IgD-negative memory B cell (primary cell): ENCODE data around the gene SBSN. TPM values are rescaled to one million over a fixed set of nuclear protein-coding genes. Genes with fewer than 3 reads are reported as not detected.

Experiments
- H3K27ac Mint-ChIP-seq, 3 donors: one replicate each; pipeline ENCODE4 v1.8.0; 2020 to 2022; ENCODE audit warnings: mild to moderate bottlenecking in 3 of 3, mixed read lengths in 3 of 3, moderate library complexity in 1 of 3
- H3K27me3 Mint-ChIP-seq: one replicate; pipeline ENCODE4 v1.8.0; 2021; ENCODE audit warnings: mixed read lengths
- H3K36me3 Mint-ChIP-seq: one replicate; pipeline ENCODE4 v1.8.0; 2020; ENCODE audit warnings: mild to moderate bottlenecking, mixed read lengths
- H3K4me1 Mint-ChIP-seq, 3 donors: one replicate each; pipeline ENCODE4 v1.8.0; 2020 to 2022; ENCODE audit warnings: mixed read lengths in 3 of 3, mild to moderate bottlenecking in 1 of 3
- H3K4me3 Mint-ChIP-seq, 4 donors: one replicate each; pipeline ENCODE4 v1.8.0; 2020 to 2022; ENCODE audit warnings: mild to moderate bottlenecking in 4 of 4, mixed read lengths in 4 of 4, moderate library complexity in 3 of 4
- H3K9me3 Mint-ChIP-seq, 3 donors: one replicate each; pipeline ENCODE4 v1.8.0; 2020 to 2021; ENCODE audit warnings: mixed read lengths in 3 of 3, mild to moderate bottlenecking in 1 of 3
- polyA plus RNA-seq: library from polyadenylated mRNA; unstranded; fragments of 300-500 nt; fragmentation: Illumina TruSeq; gene quantifications from one replicate; pipeline ENCODE4 v1.2.3, GENCODE V29; 2021

Gene SBSN, protein sequence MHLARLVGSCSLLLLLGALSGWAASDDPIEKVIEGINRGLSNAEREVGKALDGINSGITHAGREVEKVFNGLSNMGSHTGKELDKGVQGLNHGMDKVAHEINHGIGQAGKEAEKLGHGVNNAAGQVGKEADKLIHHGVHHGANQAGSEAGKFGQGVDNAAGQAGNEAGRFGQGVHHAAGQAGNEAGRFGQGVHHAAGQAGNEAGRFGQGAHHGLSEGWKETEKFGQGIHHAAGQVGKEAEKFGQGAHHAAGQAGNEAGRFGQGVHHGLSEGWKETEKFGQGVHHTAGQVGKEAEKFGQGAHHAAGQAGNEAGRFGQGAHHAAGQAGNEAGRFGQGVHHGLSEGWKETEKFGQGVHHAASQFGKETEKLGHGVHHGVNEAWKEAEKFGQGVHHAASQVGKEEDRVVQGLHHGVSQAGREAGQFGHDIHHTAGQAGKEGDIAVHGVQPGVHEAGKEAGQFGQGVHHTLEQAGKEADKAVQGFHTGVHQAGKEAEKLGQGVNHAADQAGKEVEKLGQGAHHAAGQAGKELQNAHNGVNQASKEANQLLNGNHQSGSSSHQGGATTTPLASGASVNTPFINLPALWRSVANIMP
- not detected for polyA plus RNA-seq

DNA sequence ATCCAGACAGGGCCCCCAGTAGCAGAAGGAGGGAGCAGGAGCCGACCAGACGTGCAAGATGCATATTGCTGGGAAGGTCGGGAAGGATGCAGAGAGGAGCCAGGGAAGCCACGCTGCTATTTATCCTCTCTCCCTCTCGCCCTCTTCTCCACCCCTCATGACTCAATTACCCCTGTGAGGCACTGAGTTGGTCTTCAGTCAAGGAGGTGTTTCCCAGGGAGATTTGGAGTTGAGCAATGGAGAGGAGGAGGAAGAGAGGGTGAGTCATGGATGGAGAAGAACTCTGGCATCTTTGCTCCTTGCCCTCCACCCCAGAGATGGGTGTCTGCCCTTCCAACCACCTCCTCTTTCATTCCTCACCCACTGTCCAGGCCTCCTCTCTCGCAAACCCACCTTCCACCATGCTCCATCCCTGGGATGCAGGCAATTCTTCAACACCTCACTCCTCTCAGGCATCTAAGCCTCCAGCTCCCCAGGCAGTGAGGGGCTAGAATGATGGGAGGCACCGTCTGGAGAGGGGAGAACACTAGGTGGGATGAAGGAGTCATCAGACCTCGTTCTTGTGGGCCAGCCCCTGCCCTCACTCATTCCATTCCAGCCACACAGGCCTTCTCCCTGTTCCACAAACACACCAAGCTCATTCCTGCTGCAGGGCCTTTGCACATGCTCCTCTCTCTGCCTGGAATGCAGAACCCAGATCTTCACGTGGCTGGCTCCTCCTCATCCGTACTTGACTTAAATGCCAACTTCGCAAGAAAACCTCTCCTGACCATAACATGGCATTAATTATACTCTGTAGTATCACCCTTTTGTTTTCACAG is at the start of gene SBSN:
SBSN (minus strand) TSS at position 94 of the 821 bp plus-strand sequence; CDS start at position 64, 30 bp downstream.
- H3K27ac Mint-ChIP-seq = peak within 1 kb of the TSS in 1 of 3 donors; percentile 31
- peaks cover 2 to 6% (median 4%) of the 10 kb centered on the region in 3 donors for H3K4me1 Mint-ChIP-seq
- peaks cover 41% of the 10 kb centered on the region for H3K27me3 Mint-ChIP-seq
- H3K36me3 Mint-ChIP-seq = no peaks in the 10 kb centered on the region
- H3K9me3 Mint-ChIP-seq = no peaks in the 10 kb centered on the region
- H3K4me3 Mint-ChIP-seq = no peak within 1 kb of the TSS

DNA sequence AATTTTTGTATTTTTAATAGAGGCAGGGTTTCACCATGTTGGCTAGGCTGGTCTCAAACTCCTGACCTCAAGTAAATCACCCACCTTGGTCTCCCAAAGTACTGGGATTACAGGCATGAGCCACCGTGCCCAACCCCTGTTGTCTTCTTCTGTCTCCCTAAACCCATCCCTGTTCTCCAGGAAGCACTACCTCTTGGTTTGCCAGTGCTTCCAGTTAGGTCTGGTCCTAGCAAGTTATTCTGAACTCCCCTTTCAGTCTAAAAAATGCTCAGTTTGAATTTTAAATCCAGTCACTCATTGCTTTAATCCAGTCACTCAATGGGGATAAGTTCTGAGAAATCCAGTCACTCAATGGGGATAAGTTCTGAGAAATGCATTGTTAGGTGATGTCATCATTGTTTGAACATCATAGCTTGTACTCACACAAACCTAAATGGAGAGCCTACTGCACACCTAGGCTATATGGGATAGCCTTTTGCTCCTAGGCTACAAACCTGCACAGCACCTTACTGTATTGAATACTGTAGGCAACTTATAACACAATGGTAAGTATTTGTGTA is 43.4 kb upstream of the SBSN start:
- Mint-ChIP-seq H3K4me1 (no peaks in the 10 kb centered on the region), H3K27ac (no peak overlapping the region), H3K4me3 (no peak overlapping the region), H3K27me3 (peaks cover 28% of the 10 kb centered on the region), H3K36me3 (no peaks in the 10 kb centered on the region), H3K9me3 (peaks cover 5 to 18% (median 15%) of the 10 kb centered on the region in 3 donors)

DNA sequence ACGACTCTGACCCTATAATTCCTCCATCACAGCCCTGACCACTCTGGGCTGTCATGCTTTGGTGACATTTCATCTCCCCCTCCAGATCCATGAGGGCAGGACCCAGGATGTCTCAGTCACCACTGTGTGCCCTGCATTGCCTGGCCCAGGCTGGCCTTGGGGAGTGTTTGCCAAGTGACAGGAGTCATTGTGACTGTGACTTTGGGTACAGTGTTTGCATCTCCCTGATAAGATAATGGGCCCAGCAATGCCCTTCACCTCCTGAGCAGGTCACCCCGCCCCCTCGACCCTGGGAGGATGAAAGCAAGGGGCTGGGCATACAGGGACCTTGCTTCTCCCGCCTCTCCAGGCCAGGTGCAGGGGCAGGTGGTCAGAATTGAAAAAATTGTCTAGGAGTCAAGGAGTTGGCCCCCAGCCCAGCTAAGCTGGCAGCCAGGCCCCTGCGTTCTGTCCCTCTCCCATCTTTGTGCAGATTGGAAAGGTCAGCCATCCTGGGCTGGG is 41.2 kb upstream of the SBSN start:
- H3K9me3 Mint-ChIP-seq = peaks cover 0 to 5% (median 1%) of the 10 kb centered on the region in 3 donors
- no peak overlapping the region for H3K27ac Mint-ChIP-seq
- H3K4me1 Mint-ChIP-seq = no peaks in the 10 kb centered on the region
- H3K27me3 Mint-ChIP-seq = peaks cover 27% of the 10 kb centered on the region
- H3K4me3 Mint-ChIP-seq = no peak overlapping the region
- no peaks in the 10 kb centered on the region for H3K36me3 Mint-ChIP-seq

DNA sequence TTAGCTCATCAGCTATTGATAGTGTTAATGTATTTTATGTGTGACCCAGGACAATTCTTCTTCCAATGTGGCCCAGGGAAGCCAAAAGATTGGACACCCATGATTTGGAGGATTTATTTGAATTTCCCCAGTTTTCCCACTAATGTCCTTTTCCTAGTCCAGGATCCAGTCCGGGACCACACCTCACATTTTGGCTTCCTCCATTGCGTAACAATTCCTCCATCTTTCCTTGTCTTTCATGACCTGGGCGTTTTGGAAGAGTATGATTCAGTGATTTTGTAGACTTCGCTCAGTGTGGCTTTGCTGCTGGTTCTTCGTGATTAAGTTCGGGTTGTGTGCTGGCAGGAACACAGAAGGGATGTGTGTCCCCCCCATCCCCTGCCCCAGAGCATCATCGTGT is 38.6 kb upstream of the SBSN start:
- Mint-ChIP-seq H3K4me3 (no peak overlapping the region), H3K36me3 (no peaks in the 10 kb centered on the region), H3K9me3 (peaks cover 0 to 1% (median 0%) of the 10 kb centered on the region in 3 donors), H3K27ac (no peak overlapping the region), H3K4me1 (no peaks in the 10 kb centered on the region), H3K27me3 (peaks cover 34% of the 10 kb centered on the region)

DNA sequence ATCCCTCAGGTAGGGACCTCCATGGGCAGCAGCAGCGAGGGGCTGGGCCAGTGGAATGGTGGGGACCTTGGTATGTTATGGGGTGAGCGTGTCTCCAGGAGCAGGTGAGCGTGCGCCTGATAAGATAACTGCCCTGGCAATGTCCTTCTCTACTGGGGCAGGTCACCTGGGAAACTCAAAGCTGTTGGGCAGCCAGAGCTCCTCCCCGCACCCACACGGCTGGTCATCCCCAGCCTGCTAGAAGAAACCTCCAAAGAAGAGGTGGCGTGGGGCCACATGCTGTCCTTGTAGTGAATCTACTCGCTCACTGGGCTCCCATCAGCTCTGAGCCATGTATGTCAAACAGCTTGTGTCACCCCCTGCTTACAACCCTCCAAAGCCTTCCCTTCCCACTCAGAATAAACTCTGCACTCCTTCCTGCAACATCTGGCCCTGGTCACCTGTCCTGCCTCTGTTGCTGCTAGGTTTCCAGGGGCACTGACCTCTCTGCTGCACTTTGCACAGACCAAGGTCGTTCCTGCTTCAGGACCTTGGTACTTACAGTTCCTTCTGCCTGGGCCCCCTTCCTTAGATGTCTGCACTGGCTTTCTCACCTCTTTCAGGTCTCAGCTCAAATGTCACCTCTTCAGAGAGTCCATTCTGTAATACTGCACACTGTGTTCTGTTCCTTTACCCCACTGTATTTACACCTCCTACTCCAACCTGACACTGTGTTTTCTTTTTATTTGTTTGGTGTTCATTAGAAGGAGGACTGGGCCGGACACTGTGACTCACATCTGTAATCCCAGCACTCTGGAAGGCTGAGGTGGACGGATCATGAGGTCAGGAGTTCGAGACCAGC is 37.1 kb upstream of the SBSN start:
- Mint-ChIP-seq H3K36me3 (no peaks in the 10 kb centered on the region), H3K9me3 (peaks cover 0 to 1% (median 0%) of the 10 kb centered on the region in 3 donors), H3K27ac (no peak overlapping the region), H3K27me3 (peaks cover 30% of the 10 kb centered on the region), H3K4me1 (no peaks in the 10 kb centered on the region), H3K4me3 (no peak overlapping the region)

DNA sequence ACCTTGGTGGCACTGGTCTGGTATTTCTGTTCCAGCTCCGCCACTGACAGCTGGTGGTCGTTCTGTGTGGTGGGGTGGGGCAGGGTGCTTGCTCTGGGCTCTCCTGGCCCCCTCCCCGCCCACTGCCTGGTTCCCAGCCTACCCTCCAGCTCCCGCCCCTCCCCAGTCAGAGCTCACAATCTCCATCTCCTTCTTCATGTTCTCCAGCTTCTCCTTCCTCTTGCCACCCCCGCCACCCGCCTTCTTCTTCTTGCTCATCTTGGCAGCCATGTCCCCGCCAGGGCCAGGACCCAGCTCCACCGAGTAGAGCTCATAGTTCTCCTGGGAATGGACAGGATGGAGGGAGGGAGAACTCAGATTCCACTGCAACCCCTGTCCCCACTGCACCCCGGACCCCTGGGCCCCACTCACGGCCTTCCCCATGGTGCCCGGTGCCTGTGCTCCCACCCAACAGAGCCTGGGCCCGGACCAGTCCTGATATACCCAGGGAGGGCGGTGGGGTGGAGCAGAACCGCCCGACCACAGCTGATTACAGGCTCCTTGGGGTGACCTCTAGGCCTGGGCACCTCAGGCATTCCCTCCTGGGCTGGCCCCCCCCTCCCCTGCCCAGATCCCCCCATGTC is 35.2 kb upstream of the SBSN start, which contains the start of gene ATP4A:
ATP4A (minus strand) TSS at position 452 of the 623 bp plus-strand sequence; CDS start at position 423, 29 bp downstream.
- peaks cover 41% of the 10 kb centered on the region for H3K27me3 Mint-ChIP-seq
- peaks cover 0 to 3% (median 0%) of the 10 kb centered on the region in 3 donors for H3K9me3 Mint-ChIP-seq
- H3K27ac Mint-ChIP-seq = no peak within 1 kb of the TSS
- no peaks in the 10 kb centered on the region for H3K36me3 Mint-ChIP-seq
- no peak within 1 kb of the TSS for H3K4me3 Mint-ChIP-seq
- H3K4me1 Mint-ChIP-seq = peaks cover 0 to 10% (median 9%) of the 10 kb centered on the region in 3 donors

DNA sequence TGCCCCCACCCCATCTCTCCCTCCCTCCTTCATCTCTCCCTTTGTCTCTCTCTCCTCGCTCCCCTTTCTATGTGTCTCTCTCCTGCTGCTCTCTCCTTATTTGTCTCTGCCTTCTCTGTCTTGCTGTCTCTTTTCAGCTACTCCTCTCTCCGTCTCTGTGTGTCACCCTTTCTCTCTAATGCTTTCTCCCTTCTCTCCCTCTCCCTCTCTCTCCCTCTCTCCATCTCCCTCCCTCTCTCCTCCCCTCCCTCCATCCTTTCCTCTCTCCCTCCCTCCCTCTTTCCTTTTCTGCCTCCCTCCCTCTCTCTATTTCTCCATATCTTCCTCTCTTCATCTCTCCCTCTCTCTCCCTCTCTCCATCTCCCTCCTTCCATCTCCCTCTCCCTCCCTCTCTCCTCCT is 34.7 kb upstream of the SBSN start:
- peaks cover 40% of the 10 kb centered on the region for H3K27me3 Mint-ChIP-seq
- no peaks in the 10 kb centered on the region for H3K36me3 Mint-ChIP-seq
- no peak overlapping the region for H3K4me3 Mint-ChIP-seq
- H3K9me3 Mint-ChIP-seq = peaks cover 0 to 3% (median 0%) of the 10 kb centered on the region in 3 donors
- peaks cover 0 to 10% (median 10%) of the 10 kb centered on the region in 3 donors for H3K4me1 Mint-ChIP-seq
- H3K27ac Mint-ChIP-seq = no peak overlapping the region

DNA sequence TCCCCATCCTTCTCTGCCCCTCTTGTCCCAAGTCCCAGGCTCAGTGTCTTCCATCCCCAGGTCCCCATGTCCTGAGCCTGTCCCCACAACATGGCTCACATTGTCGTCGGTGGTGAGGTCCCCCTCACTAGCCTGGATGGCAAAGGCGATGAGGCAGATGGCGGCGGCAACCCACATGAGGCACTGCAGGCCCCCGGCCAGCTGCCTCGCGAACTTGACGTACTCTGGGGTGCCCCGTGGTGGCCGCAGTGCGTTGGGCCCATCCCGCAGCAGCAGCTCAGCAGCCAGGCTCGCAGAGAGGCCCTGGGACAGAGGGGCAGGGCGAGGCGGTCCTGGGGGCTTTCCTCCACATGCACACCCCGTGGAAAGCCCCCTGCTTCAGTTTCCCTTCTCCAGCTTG is 34.2 kb upstream of the SBSN start:
- Mint-ChIP-seq H3K4me3 (no peak overlapping the region), H3K27me3 (peaks cover 39% of the 10 kb centered on the region), H3K27ac (no peak overlapping the region), H3K4me1 (peaks cover 0 to 10% (median 10%) of the 10 kb centered on the region in 3 donors), H3K9me3 (peaks cover 0 to 3% (median 0%) of the 10 kb centered on the region in 3 donors), H3K36me3 (peaks cover under 1% of the 10 kb centered on the region)

DNA sequence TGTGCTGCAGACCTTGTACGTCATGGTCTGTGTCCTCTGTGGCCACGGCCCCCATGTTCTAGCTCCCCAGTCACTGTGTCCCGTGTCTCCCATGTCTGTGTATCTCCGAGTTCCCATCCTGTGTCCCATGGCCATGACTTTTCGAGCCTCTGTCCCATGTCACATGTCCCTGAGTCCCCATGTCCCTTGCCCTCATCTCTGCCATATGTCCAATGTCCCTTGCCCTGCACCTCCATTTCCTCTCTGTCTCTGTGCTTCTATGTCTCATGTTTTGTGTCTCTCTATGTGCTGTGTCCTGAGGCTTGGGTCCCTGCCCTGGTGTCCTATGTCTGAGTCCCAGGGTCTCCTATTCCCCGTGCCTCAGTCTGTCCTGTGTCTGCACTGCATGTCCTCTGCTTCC is 33.3 kb upstream of the SBSN start:
- Mint-ChIP-seq H3K4me3 (no peak overlapping the region), H3K9me3 (peaks cover 0 to 3% (median 0%) of the 10 kb centered on the region in 3 donors)

DNA sequence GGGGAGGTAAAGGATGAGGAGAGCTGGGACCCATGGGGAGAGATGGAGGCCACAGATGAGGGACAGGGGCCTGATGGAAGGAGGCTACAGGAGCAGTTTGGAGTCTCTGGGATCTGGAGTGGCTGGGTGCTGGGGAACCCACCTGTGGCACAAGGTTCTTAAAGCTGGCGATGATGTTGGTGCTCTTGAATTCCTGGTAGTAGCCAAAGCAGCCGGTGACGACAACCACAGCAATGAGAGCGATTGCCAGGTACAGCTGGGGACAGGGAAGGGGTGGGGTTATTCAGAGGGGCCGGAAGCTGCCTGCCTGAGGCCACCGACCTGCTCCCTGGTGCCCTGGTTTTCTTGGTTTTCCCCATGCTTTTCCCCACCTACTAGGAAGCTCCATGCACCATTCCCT is 32.6 kb upstream of the SBSN start:
- H3K4me1 Mint-ChIP-seq = peaks cover 0 to 15% (median 13%) of the 10 kb centered on the region in 3 donors
- H3K36me3 Mint-ChIP-seq = peaks cover 2% of the 10 kb centered on the region
- peaks cover 38% of the 10 kb centered on the region for H3K27me3 Mint-ChIP-seq
- peak overlapping the region in 1 of 3 donors; percentile 54 for H3K27ac Mint-ChIP-seq
- H3K4me3 Mint-ChIP-seq = peak overlapping the region in 2 of 4 donors; percentile 15 to 83
- peaks cover 0 to 3% (median 0%) of the 10 kb centered on the region in 3 donors for H3K9me3 Mint-ChIP-seq

More for the DNA sequence above, 33.3 kb upstream of the SBSN start:
- peak overlapping the region in 1 of 3 donors; percentile 54 for H3K27ac Mint-ChIP-seq
- H3K4me1 Mint-ChIP-seq = peaks cover 0 to 13% (median 12%) of the 10 kb centered on the region in 3 donors
- peaks cover 2% of the 10 kb centered on the region for H3K36me3 Mint-ChIP-seq
- peaks cover 37% of the 10 kb centered on the region for H3K27me3 Mint-ChIP-seq

DNA sequence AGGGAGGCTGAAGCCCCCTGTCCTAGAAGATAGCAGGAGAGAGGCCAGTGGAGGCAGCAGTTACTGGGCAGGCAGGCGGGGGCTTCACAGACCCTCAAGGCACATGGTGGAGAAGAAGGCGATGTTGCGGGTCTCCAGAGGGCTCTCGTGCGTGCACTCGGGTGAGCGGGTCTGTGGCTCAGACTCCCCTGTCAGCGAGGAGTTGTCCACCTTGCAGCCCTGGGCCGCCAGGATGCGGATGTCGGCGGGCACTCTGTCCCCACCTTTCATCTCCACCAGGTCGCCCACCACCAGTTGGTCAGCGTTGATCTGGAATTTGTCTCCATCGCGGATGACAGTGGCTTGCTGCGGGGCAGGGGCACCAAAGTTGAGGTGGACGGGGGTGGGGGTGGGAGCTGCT is 32.2 kb upstream of the SBSN start:
- Mint-ChIP-seq H3K36me3 (peaks cover 2% of the 10 kb centered on the region), H3K4me1 (peaks cover 0 to 15% (median 13%) of the 10 kb centered on the region in 3 donors), H3K4me3 (no peak overlapping the region), H3K27me3 (peaks cover 38% of the 10 kb centered on the region), H3K27ac (no peak overlapping the region), H3K9me3 (peaks cover 0 to 2% (median 0%) of the 10 kb centered on the region in 3 donors)

DNA sequence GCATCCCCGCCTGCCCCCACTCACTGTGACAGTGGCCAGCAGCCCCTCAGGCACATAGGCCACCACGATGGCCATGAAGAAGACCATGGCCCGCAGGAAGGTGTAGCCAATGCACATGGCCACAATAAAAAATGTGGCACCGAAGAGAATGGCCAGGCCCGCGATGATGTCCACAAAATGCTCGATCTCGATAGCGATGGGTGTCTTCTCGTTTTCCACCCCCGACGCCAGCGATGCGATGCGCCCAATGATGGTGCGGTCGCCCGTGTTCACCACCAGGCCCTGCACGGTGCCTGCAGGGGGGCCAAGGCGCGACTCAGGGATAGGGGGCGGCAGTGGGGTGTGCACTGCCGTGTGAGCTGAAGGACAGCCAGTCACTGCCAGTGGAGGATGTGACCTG is 31.7 kb upstream of the SBSN start:
- Mint-ChIP-seq H3K4me1 (peaks cover 0 to 15% (median 15%) of the 10 kb centered on the region in 3 donors), H3K27me3 (peaks cover 38% of the 10 kb centered on the region), H3K36me3 (peaks cover 2% of the 10 kb centered on the region), H3K27ac (no peak overlapping the region), H3K9me3 (peaks cover 0 to 2% (median 0%) of the 10 kb centered on the region in 3 donors), H3K4me3 (no peak overlapping the region)

DNA sequence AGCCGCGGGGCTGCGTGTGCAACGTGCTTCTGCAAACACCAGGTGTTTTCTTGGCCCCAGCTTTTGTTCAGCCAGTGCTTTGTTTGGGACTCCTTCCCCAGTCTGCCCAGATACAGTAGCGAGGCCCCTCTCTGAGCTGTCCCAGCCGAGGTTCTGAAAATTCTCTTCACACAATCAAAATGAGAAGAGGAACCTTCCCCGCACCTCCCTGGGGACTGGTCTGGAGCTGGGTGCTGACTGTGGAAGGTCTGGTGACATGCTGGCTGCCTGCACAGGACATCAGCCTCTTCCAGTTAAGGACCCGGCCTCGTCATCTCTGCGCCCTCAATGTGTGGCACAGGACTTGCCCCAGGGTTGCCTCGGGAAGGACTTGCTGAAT is 31.2 kb upstream of the SBSN start:
- Mint-ChIP-seq H3K36me3 (peaks cover 2% of the 10 kb centered on the region), H3K4me1 (peaks cover 0 to 15% (median 15%) of the 10 kb centered on the region in 3 donors), H3K9me3 (peaks cover 0 to 2% (median 0%) of the 10 kb centered on the region in 3 donors), H3K4me3 (peak overlapping the region in 2 of 4 donors; percentile 73 to 78), H3K27ac (peak overlapping the region in 1 of 3 donors; percentile 19), H3K27me3 (peaks cover 38% of the 10 kb centered on the region)
